Measurements from ENCODE around the gene ZNF398.
A peak's percentile ranks its signal among the peaks of the same experiment; 100 is the strongest.

ZNF398 gene

GRCh38 chr7:149188213-149188612 lies 41.0 kb downstream of the ZNF398 start:
- in situ Hi-C loops (cut with HindIII; ENCODE audit: low pct_ligation_motif_present, low sequenced_read_pairs) = no loop called here
- no peaks in the 10 kb centered on the region for H3K36me3 ChIP-seq (replicated peaks)
- H3K27me3 ChIP-seq (replicated peaks) = no peaks in the 10 kb centered on the region
- no peak for DNase-seq
- H3K4me3 ChIP-seq (ENCODE audit: low read depth, low read length) = no peak overlapping the region
- no peak overlapping the region for H3K27ac ChIP-seq
- TF ChIP-seq, protein P1, sequence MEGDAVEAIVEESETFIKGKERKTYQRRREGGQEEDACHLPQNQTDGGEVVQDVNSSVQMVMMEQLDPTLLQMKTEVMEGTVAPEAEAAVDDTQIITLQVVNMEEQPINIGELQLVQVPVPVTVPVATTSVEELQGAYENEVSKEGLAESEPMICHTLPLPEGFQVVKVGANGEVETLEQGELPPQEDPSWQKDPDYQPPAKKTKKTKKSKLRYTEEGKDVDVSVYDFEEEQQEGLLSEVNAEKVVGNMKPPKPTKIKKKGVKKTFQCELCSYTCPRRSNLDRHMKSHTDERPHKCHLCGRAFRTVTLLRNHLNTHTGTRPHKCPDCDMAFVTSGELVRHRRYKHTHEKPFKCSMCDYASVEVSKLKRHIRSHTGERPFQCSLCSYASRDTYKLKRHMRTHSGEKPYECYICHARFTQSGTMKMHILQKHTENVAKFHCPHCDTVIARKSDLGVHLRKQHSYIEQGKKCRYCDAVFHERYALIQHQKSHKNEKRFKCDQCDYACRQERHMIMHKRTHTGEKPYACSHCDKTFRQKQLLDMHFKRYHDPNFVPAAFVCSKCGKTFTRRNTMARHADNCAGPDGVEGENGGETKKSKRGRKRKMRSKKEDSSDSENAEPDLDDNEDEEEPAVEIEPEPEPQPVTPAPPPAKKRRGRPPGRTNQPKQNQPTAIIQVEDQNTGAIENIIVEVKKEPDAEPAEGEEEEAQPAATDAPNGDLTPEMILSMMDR (IDR thresholded peaks at IDR 0.05; ENCODE audit: low read depth, low read length, missing control alignments) = no peak

- H3K36me3 ChIP-seq (replicated peaks) = no peaks in the 10 kb centered on the region
- no peak overlapping the region for H3K27ac ChIP-seq
- DNase-seq = no peak
- no peak overlapping the region for H3K4me3 ChIP-seq (ENCODE audit: low read depth, low read length)
- TF ChIP-seq, protein P1 (IDR thresholded peaks at IDR 0.05; ENCODE audit: low read depth, low read length, missing control alignments) = no peak
- no peaks in the 10 kb centered on the region for H3K27me3 ChIP-seq (replicated peaks)
- in situ Hi-C loops (cut with HindIII; ENCODE audit: low pct_ligation_motif_present, low sequenced_read_pairs) = no loop called here
Observed at GRCh38 chr7:149188637-149189259, 41.5 kb downstream of the ZNF398 start.

DNA sequence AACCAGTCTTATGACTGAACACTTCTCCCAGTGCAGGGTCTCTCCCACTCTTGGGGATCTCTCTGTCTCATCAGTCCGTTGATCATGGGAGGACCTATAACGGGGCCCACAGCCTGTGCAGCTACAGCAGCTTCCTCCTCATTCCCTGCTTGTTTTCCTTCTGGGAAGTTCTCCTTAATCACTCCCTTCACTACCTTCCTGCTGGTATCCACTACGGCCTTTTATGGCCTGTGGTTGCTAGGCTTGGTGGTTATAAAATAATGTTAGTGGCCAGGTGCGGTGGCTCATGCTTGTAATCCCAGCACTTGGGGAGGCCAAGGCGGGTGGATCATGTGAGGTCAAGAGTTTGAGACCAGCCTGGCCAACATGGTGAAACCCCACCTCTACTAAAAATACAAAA lies 44.6 kb downstream of the ZNF398 start:
- Histone ChIP-seq H3K36me3 (replicated peaks) (no peaks in the 10 kb centered on the region), H3K27ac (no peak overlapping the region), H3K27me3 (replicated peaks) (no peaks in the 10 kb centered on the region), H3K4me3 (ENCODE audit: low read depth, low read length) (no peak overlapping the region)
- in situ Hi-C loops (cut with HindIII; ENCODE audit: low pct_ligation_motif_present, low sequenced_read_pairs) = no loop called here
- DNase-seq = no peak
- TF ChIP-seq, protein P1 (IDR thresholded peaks at IDR 0.05; ENCODE audit: low read depth, low read length, missing control alignments) = no peak

DNA sequence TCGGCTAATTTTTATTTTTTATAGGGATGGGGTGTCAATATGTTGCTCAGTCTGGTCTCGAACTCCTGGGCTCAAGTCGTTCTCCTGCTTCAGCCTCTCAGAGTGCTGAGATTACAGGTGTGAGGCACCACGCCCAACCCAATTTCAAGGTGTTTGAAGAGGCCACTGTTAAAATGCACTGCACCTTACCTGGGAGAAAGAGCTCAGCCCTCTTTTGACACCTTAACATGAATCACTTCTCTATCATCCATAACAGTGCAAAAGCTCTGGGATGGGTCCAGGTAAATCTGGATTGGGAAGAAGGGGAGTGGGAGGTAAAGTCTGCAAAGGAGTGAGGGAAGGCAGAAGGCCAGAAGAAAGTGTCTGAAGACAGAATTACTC lies 47.5 kb downstream of the ZNF398 start:
- Histone ChIP-seq H3K27me3 (replicated peaks) (no peaks in the 10 kb centered on the region), H3K4me3 (ENCODE audit: low read depth, low read length) (peak overlapping the region; percentile 83), H3K27ac (no peak overlapping the region), H3K36me3 (replicated peaks) (peaks cover 9% of the 10 kb centered on the region)
- TF ChIP-seq, protein P1 (IDR thresholded peaks at IDR 0.05; ENCODE audit: low read depth, low read length, missing control alignments) = no peak
- in situ Hi-C loops (cut with HindIII; ENCODE audit: low pct_ligation_motif_present, low sequenced_read_pairs) = no loop called here
- DNase-seq = no peak

- in situ Hi-C loops (cut with HindIII; ENCODE audit: low pct_ligation_motif_present, low sequenced_read_pairs) = no loop called here
- Histone ChIP-seq H3K27me3 (replicated peaks) (no peaks in the 10 kb centered on the region), H3K36me3 (replicated peaks) (peaks cover 14% of the 10 kb centered on the region), H3K27ac (peak within 1 kb of the TSS; percentile 53), H3K4me3 (ENCODE audit: low read depth, low read length) (peak within 1 kb of the TSS; percentile 83)
- peak; percentile 93 for DNase-seq
- TF ChIP-seq, protein P1 (IDR thresholded peaks at IDR 0.05; ENCODE audit: low read depth, low read length, missing control alignments) = peak; percentile 76
Observed at GRCh38 chr7:149195180-149196150, 48.2 kb downstream of the ZNF398 start, which contains the start of gene ZNF282. Gene ZNF282, plus strand, starts transcription at chr7:149195546. Its CDS starts 44 bp downstream, at chr7:149195590.
